Hippocampal formation (tissue), 2 donors: ENCODE data around the gene UMAD1.

Source experiments
- DNase-seq, 2 donors: peaks; one replicate each; lab custom pipeline; 2025; lab: John Stamatoyannopoulos, UW

The UMAD1 gene

DNA sequence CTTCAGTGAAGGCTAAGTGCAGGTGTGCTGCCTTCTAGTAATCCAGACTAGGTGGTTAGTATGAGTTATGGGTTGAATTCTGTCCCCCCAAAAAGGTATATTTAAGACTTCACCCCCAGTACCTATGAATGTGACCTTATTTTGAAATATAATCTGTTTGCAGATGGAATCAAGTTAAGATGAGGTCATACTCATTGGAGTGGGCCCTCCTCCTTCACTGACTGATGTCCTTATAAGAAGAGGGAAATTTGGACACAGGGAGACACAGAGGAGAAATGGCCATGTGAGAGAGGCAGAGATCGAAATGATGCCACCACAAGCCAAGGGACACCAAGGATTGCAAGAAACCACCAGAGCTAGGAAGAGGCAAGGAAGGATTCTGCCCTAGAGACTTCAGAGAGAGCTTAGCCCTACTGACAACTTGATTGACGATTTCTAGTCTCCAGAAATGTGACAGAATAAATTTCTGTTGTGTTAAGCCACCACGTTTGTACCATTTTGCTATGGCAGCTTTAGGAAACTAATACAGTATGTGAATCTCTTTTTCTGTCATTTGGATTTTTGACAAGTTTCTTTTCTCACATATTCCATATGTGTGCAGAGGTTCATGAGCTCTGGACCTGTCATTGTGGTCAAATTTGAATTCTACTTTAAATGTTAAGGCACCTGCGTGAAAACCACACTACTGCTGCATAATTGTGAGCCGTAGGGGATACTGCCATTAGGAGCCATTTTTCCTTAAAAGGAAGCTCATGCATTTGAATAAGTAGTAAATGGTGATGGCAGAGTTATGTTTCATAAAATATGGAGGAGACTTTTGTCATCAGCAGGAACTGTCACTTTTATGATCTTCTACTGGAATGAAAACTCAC is 80.4 kb downstream of the UMAD1 start:
- no peak for DNase-seq

DNA sequence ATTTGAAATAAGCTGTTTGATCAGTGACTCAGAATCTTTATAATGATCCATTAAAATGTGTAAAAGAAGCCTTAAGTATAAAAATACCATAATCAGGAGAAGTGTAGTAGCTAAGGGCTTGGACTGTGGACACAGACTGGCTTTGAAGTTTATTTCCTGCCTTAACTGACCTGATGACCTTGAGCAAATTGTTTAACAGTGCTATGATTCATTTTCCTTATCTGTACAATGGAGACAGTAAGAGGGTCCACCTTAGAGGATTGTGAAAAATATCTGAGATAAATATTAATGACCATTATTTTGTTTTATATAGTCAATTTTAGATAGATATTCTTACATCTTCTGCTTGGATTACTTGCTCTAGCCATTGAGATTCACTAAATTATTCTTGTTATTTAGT is 91.2 kb downstream of the UMAD1 start:
- no peak for DNase-seq

DNA sequence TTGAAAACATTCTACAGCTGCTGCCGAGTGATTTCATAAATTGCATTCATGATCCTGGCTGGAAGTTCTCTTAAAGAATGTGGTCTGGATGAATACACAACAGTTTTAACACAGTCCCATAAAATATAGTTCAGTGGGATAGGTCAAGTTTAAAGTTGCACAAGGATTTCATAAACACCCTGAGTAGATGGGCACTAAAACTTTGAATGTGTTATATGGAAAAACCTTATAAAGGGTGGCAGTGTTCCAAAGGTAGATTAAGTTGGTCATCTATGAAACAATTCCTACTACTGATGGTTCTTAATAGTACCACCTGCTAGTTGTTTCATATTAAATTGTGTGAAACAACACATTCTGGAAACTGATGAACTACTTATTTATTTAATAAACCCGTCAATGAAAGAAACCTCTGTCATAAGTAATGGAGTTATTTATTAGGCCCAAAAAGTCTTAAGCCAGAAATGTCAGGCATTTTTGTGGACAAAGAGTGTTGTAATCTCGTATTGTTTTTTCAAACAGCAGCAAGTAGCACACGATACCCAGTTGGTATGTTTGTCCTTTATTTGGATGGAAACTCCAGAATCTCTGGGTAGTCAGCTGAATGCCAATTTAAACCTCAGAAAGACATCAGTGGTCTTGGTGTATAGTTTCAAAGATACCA is 92.2 kb downstream of the UMAD1 start:
- DNase-seq = no peak

DNA sequence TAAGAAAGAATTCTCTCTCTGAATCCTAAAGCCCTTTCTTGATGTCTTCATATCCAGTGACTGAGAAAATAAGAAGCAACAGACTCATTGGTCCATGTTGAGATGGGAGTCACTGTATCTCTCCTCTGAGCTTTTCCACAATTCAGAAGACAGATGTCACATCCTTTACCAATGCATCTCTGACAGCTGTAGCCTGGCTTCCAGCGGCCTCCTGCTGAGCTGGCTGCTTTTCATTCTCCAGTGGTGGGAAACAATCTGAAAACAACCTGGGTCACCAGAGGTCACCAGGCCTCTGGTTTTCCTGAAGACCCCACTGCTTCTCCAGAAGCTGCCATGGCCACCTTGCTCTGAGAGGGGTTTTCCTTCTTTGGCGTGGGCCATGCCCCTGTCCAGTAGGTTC is 96.1 kb downstream of the UMAD1 start:
- no peak for DNase-seq

DNA sequence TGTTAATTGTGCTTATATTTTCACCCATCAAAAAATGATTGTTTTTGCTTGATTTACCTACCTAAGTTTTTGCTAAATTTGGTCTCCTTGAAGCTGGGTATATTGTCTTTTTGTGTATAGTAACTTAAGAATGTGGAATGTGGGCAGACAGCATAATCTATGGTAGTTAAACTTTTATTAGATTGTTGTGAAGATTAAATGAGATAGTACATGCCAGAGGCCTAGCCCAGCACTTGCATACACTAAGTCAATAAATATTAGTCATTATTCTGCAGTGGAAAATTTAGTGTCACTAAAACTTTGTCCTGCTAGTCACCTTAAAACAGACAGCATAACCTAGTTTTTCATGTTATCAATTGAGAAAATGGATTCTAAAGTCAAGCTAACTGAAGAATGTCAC is 97.1 kb downstream of the UMAD1 start:
- no peak for DNase-seq

DNA sequence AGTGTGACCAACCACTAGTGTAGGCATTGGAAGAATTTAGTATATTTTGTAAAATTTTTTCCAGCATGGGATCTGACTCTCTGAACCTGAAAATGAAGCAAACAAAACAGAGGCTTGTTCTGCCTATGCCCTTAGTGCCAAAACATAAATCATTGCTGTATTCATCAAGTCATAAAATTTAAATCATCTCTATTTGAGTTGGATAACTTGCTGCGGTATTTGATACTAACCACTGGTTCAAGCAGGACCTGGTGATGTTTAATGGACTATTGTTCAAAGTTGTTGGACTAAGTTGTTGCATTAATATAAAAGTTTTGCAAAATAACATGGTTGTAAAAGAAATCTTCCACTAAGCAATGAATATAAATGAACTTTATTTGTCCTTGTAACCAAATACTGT is 97.6 kb downstream of the UMAD1 start:
- no peak for DNase-seq

DNA sequence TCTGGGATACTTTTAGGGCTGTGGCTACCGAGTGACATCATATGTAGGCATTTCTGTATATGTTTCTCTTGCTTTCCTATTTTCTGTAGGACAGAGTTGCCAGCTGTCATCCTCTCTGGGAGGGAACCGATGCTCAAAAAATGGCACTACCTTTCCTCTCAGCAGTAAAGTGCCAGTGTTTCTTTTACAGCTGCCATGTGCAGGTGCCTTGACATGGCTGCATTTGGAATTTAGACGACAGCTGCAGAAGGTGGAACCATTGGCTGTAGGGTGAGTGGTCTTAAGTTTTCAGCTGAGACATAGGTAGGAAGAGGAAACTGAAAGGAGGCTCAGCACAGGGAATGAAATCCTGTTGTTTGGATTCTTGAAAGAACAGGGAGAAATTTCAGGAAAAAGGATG is 98.1 kb downstream of the UMAD1 start:
- DNase-seq = no peak

DNA sequence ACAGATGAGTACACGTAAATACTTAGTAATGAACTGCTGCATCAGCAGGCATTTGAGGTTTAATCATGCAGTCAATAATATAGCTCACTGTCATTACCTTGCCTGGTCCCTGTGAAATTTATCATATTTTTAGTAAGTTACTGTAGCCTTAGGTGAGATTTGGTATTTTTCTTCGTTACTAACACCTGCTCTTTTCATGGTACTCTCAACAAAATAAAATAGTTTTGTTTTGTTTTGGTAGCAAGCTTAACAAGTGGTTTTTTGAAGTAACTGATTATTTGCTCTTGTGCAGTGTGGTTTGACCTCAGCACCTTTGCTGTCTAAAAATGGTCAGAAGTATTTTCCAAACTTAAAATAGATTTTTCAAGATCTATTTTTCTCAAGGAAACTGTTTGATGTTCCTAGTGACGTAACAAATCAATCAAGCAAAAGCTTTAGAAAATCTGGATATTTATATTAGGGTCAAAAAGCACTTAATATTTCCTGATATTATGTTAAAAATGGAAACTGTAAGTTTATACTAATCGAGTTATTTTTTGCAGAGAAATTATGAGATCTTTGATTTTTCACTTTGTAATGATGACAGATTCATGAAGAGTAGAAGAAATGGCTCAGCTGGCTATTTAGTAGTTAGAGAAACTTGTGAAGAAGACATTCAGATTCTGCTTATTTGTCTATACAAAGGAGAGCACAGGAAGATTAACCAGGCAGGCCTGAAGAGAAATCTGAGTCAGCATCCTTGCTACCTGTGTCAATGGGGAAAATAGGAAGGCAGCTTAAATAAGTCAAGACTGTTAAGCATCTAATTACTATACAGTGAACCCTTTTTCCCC is 98.9 kb downstream of the UMAD1 start:
- DNase-seq = no peak

DNA sequence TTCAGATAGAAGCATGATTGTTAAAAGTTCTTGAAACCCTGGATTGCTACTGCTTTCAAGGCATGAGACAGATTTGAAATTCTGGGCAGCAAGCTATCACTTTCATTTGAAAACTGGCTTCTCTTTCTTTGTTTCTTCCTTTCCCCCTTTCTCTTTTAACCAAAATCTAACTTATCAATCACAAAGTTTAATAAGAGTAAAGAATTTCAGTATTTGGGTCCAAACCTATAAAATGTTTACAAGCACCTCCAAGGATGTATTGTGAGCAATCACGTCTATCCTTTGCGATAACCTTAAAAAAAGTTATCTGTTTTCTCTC is 99.4 kb downstream of the UMAD1 start:
- no peak for DNase-seq

DNA sequence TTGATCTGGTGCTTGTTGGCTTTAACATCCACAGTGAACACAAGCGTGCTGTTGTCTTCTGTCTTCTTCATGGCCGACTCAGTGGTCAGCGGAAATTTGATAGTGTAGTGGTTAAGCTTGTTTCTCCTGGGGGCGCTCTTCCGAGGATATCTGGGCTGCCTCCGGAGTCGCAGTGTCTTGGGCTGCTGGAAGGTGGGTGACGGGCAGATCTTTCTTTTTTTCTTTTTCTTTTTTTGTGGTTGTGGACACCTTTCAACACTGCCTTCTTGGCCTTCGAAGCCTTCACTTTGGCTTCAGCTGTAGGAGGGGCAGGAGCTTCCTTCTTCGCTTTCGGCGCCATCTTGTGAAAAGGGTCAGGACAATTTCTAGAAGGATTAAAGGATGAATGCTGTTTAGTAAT is 101.7 kb downstream of the UMAD1 start:
- DNase-seq = no peak

DNA sequence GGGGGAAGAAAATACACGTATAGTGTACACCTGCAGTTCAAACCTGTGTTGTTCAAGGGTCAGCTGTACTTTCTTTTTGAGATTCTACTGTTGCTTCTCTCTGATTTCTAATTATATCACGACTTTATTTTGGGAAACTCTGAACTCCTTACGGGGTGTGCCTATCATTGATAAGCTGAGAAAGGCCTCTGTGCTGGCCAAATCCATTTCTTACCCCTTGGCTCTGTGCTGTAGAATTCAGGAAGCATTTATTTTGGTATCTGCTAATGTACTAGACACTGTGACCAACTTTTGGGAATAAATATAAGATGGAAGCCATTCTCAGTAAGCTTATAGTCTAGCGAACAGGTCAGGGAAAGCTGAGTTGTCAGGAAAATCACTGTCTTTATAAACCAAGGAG is 104.7 kb downstream of the UMAD1 start:
- DNase-seq = no peak

DNA sequence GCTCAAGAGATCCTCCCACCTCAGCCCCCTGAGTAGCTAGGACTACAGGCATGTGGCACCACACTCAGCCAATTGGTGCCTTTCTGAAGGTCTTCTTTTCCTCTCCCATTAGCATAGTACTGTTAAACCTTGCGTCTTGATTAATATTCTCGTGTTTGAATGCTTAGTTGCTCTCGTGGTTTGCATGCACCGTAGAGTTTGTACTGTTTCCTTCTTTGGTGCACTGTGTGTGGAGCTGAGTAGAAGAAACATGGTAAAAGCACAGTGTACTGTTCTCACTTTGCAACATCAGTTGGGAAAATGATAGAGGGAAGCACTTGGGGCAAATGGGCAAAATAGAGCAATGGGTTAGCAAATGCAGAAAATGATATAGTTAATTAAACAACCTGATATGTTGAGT is 105.4 kb downstream of the UMAD1 start:
- DNase-seq = no peak

DNA sequence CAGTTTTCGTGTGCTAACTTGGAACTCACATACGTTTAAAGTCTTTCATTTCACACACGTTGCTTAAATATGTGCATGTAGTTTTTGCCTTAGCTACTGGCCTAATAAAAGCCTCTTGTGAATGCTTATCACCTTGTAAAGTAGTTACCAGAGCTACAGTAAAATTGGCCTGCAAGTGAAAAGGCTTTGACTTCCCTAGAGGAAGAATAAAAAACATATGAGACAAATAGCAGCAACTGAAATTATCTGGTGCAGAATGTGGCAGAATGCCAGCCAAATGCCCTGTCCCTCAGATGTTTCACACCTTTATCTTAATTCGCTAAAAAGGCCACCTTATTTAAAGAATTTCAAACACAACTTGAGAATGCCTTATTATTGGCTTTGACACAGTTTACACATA is 105.9 kb downstream of the UMAD1 start:
- DNase-seq = no peak

DNA sequence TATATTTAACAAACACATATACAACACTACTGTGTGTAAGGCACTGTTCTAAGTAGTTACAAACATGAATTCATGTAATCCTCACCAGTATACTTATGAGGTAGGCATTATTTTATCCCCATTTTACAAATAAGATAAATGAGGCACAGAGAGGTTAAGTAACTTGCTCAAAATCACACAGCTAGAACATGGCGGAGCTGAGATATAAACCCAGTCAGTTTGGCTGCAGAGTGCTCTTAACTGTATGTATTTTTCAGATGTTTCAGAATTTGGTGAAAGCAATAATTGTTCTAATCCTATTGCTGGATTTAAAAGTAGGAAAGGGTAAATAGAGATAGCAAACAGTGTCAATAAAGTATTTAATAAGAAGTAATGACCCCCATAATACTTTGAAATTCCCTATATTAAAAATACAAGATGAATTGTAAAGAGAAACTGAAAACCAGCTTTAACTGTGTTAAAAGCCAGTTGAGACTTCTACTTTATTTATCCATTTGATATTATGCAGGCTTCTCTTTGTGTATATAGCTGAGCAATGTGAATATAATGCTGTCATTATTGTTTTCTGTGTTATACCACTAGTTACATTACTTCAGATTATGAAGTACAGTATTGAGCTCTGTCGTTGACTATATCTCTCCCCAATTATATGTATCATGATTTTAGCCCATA is 110.2 kb downstream of the UMAD1 start:
- DNase-seq = no peak

DNA sequence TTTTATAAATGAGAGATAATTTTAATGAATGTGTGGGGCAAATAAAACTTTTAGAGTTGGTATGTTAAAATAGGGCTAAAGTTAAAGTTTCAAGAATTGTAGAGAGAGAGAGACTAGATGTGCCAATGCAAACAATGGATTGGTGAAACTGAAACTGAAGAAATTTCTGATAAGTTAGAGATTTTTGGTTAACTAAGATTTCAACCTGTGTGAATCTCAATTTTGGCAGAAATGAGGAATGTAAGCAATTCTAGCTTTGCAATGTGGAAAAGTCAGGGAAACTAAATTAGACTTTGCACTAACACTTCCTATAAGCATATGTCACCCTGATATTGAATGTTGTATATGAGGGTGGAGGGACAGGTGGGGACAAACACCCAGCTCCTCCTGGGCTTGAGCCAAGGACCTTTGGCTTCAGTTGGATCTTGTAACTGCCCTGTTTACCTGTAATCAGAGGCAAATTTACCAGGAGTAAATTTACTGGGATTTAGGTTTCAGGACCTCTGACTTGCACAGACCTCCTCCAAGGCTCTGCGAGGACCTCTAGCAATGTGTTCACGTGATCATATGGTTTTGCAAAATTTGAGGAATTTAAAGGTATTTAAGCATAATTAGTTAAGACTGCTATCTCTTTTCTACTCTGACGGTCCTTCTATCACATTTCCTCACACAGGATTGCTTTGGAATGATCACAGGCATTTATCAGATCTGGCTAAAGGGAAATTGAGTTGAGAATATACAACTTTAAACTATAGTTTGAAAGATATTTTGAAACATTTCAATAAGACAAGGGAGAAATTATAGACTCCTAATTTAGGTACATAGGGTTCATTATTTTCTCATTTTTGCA is 110.9 kb downstream of the UMAD1 start:
- no peak for DNase-seq

DNA sequence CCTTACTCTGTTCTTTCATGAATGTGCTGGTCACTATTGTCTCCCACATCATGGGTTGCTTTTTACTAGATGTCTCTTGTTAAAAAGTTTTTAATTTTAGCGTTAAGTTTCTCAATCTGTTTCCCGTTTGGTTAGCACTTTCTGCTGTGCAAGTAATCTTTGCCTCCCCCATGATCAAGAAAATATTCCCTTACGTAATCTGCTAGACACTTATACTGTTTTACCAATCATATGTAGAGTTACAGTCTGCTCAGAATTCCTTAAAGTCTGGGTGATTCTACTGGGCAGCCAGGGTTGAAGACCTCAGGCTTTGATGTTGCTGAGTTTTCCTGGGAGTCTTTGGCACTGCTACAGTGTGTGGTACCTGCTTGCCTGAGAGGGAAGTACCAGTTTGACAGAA is 116.0 kb downstream of the UMAD1 start:
- no peak for DNase-seq

DNA sequence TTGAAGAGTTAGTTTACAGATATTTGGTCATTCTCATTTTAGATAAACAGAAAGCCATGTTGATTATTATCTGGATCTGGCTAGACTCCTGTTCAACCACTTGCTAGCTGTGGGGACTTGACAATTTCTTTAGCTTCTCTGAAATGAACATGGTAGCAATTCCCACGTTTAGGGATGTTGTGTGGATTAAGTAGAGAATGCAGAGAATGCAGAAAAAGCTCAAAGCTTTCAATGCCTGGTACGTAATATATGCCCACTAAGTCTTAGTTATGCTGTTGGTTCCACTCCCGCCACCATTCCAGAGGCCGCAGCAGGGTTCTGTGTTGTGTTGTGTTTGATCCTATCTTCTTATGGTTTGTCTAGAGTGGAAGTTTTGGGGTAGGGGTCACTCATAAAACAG is 117.0 kb downstream of the UMAD1 start:
- no peak for DNase-seq

DNA sequence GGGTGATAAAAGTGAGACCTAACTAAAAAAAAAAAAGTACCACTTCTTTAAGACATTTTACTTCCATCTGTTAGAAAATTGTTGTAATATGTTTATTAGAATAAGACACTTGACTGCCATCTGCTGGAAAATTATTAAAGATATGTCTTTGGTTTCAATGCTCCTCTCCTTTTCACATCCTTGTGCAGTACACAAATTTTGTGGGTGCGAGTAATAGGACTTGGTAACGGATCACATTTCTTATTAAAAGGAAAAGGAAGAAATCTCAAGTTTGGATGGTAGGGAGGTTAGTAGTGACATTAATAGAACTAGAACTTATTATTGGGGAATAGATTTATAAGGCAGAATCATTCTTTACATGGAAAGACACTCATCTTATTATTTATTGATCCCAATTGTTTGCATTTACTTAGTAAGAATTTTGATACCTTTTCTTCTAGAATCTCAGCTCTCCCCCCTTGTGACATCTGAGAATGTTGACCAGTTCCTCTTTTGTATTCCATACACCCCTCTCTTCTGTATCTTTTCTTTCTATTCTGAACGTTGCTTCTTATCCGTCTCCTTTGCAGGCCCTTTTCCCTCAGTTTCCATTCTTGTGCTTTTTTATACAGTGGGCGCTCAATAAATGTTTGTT is 120.9 kb downstream of the UMAD1 start:
- peak in 1 of 2 donors; percentile 58 for DNase-seq

DNA sequence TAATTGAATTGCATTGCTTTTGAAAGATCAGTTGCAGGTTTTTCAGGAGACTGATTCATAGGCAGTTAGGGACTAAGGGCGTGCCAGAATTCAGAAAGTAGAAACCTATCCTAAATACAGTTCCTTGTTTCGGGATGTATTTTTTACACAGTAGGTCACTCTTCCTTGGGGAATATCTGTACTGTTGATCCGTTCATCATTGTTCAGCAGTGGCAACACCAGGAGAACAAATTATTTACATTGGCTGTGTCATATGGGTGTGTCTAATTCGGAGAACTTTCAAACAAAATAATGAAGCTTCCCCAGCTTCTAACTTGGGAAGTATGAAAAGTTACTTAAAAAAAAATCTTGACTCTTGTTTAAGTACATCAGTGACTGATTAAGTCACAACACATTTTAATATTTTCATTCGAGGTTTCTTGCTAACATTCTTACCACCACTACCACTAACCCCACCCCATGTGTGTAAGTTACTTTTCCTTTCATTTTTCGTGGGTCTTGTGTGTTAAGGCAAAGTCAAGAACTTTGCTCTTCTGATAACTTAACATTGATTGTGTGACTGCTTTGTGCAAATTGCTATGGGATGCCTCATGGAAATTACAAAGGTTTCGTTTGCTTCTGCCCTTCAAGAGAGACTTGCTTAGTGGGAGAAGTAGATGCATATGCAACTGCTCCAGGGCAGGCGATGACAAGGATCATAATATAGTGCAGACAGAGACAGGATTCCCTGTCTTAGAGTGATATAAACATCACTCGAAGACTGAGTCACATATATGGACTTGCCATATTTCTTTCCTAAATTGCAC is 121.6 kb downstream of the UMAD1 start:
- DNase-seq = no peak
